PFSK-1 (cell line): ENCODE measurements around the gene ALDH8A1.

ENCODE experiments used
- POLR2AphosphoS5 ChIP-seq: IDR thresholded peaks from 2 replicates; pipeline ENCODE4 v1.6.1; 2012; ENCODE audit warnings: low read depth, mild to moderate bottlenecking, control low read depth, low read length, moderate library complexity
- TAF1 ChIP-seq: IDR thresholded peaks from 2 replicates; pipeline ENCODE4 v1.6.1; 2012; ENCODE audit warnings: low read length, control low read depth, borderline replicate concordance; ENCODE audit not compliant: insufficient read depth
- TF ChIP-seq, protein P1 (sequence below), 2 experiments: IDR thresholded peaks; 2 replicates each; pipeline versions ENCODE4 v1.6.1 to v1.8.0; 2011 to 2012; ENCODE audit warnings: low read depth in 2 of 2, low read length in 2 of 2, control low read depth in 1 of 2, inconsistent platforms in 1 of 2, mild to moderate bottlenecking in 1 of 2, moderate library complexity in 1 of 2; ENCODE audit not compliant: insufficient read depth in 1 of 2

DNA sequence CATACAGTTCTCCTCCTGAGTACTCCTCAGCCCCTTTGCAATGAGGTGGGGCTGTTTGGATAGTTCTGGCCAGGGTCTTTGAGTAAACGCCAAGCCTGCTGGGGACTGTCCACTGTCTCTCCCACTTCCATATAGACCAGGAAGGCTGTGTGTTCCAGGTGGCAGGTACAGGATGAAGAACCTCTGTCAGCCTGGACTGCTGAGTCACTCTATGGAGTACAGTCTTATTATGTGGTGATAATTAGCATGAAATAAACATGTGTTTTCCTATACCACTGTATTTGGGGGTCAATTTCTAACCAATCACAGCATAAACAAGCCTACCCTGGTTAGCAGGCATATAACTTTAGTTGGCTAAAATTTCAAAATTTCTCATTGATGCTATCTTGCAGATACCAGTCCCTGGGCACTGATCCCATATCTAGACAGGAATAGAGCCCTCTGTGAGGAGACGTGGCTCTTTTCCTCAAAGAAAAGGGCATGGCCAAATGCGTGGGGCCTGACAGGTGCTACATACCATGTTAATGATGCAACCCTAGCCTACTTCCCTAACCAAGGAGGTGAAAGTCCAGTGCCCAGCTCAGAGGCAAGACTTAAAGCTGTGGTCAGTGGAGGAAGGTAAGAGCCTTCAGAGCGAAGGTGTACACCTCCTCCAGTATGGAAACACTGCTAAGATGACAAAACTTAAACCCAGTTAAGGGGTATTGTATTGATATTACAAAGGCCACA is 4.5 kb upstream of the ALDH8A1 start:
- TF ChIP-seq, protein P1, sequence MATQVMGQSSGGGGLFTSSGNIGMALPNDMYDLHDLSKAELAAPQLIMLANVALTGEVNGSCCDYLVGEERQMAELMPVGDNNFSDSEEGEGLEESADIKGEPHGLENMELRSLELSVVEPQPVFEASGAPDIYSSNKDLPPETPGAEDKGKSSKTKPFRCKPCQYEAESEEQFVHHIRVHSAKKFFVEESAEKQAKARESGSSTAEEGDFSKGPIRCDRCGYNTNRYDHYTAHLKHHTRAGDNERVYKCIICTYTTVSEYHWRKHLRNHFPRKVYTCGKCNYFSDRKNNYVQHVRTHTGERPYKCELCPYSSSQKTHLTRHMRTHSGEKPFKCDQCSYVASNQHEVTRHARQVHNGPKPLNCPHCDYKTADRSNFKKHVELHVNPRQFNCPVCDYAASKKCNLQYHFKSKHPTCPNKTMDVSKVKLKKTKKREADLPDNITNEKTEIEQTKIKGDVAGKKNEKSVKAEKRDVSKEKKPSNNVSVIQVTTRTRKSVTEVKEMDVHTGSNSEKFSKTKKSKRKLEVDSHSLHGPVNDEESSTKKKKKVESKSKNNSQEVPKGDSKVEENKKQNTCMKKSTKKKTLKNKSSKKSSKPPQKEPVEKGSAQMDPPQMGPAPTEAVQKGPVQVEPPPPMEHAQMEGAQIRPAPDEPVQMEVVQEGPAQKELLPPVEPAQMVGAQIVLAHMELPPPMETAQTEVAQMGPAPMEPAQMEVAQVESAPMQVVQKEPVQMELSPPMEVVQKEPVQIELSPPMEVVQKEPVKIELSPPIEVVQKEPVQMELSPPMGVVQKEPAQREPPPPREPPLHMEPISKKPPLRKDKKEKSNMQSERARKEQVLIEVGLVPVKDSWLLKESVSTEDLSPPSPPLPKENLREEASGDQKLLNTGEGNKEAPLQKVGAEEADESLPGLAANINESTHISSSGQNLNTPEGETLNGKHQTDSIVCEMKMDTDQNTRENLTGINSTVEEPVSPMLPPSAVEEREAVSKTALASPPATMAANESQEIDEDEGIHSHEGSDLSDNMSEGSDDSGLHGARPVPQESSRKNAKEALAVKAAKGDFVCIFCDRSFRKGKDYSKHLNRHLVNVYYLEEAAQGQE (IDR thresholded peaks at IDR 0.05; ENCODE audit: insufficient read depth in 1 of 2, low read depth in 2 of 2, low read length in 2 of 2), result no peak
- TF ChIP-seq TAF1 (no peak), POLR2AphosphoS5 (no peak)
